ENCODE results near the gene CCPG1.

CCPG1 gene

GRCh38 chr15:55383687-55384086 is 24.5 kb downstream of the CCPG1 start:
- no peak for DNase-seq

GRCh38 chr15:55381595-55381994 is 26.6 kb downstream of the CCPG1 start:
- no peak for DNase-seq

- DNase-seq, result no peak
Measured at GRCh38 chr15:55379095-55379494, 29.1 kb downstream of the CCPG1 start.

- no peak for DNase-seq
Measured at GRCh38 chr15:55372701-55373440, 35.3 kb downstream of the CCPG1 start.

- no peak for DNase-seq
Measured at GRCh38 chr15:55366981-55367380, 41.2 kb downstream of the CCPG1 start.

GRCh38 chr15:55362641-55363040 is 45.5 kb downstream of the CCPG1 start:
- DNase-seq, result no peak

- no peak for DNase-seq
Measured at GRCh38 chr15:55361048-55361447, 47.1 kb downstream of the CCPG1 start.

- no peak for DNase-seq
Measured at GRCh38 chr15:55360256-55360655, 47.9 kb downstream of the CCPG1 start.

GRCh38 chr15:55358471-55358870 is 49.7 kb downstream of the CCPG1 start:
- peak; percentile 8 for DNase-seq

- DNase-seq, result no peak
Measured at GRCh38 chr15:55357774-55358173, 50.4 kb downstream of the CCPG1 start.

- no peak for DNase-seq
Measured at GRCh38 chr15:55356985-55357585, 51.1 kb downstream of the CCPG1 start.

- DNase-seq, result no peak
Measured at GRCh38 chr15:55353025-55353424, 55.1 kb downstream of the CCPG1 start.

- DNase-seq, result no peak
Measured at GRCh38 chr15:55349282-55349681, 58.9 kb downstream of the CCPG1 start.

- DNase-seq, result no peak
Measured at GRCh38 chr15:55348281-55348778, 59.8 kb downstream of the CCPG1 start.

- DNase-seq, result no peak
Measured at GRCh38 chr15:55344206-55344605, 64.0 kb downstream of the CCPG1 start.

- peak; percentile 55 for DNase-seq
Measured at GRCh38 chr15:55343168-55343567, 65.0 kb downstream of the CCPG1 start.

GRCh38 chr15:55337160-55337559 is 71.0 kb downstream of the CCPG1 start:
- DNase-seq, result no peak

GRCh38 chr15:55334997-55335396 is 73.2 kb downstream of the CCPG1 start:
- no peak for DNase-seq

GRCh38 chr15:55334371-55334770 is 73.8 kb downstream of the CCPG1 start:
- DNase-seq, result no peak

- DNase-seq, result no peak
Measured at GRCh38 chr15:55327387-55327786, 80.8 kb downstream of the CCPG1 start.

- no peak for DNase-seq
Measured at GRCh38 chr15:55322467-55322866, 85.7 kb downstream of the CCPG1 start.

- DNase-seq, result no peak
Measured at GRCh38 chr15:55320963-55321362, 87.2 kb downstream of the CCPG1 start.

GRCh38 chr15:55320238-55320550 is 88.0 kb downstream of the CCPG1 start:
- DNase-seq, result no peak

GRCh38 chr15:55319537-55320237 is 88.5 kb downstream of the CCPG1 start:
- peak; percentile 36 for DNase-seq
